ENCODE measurements around the gene TIMM22. TPM values are rescaled to one million over a fixed set of nuclear protein-coding genes. Genes with fewer than 3 reads are reported as not detected.

The TIMM22 gene
- total RNA-seq, 1 donor from 2014 or later: 14.7 TPM

GRCh38 chr17:1050246-1050995 is 53.5 kb downstream of the TIMM22 start:
- no peak overlapping the region for H3K4me3 Mint-ChIP-seq
- no peaks in the 10 kb centered on the region for H3K27me3 Mint-ChIP-seq
- H3K4me1 Mint-ChIP-seq: no peaks in the 10 kb centered on the region
- no peak overlapping the region for H3K27ac Mint-ChIP-seq
- intact Hi-C loops (cut with micrococcal nuclease): loop anchor here (10.0 kb wide), 1 partner anchor 134 kb away; no protein-coding TSS in a partner anchor
- DNase-seq: no peak
- H3K9me3 Mint-ChIP-seq: no peaks in the 10 kb centered on the region
- H3K36me3 Mint-ChIP-seq (ENCODE audit: low read depth): peaks cover 11% of the 10 kb centered on the region

- Mint-ChIP-seq H3K4me3 (no peak overlapping the region), H3K4me1 (no peaks in the 10 kb centered on the region), H3K9me3 (no peaks in the 10 kb centered on the region), H3K27me3 (no peaks in the 10 kb centered on the region), H3K36me3 (ENCODE audit: low read depth) (peaks cover 9% of the 10 kb centered on the region), H3K27ac (no peak overlapping the region)
- intact Hi-C loops (cut with micrococcal nuclease): loop anchor here (10.0 kb wide), 1 partner anchor 134 kb away; no protein-coding TSS in a partner anchor
- DNase-seq: no peak
Measured at GRCh38 chr17:1050996-1051925, 54.3 kb downstream of the TIMM22 start.

Other genes with a start within 250 kb of the TIMM22 start
- 71.4 and 80.3 TPM in 2 replicates for gene GEMIN4, start 244.9 kb upstream of the TIMM22 start, total RNA-seq
- 82.4 and 83.2 TPM in 2 replicates for gene GLOD4, start 214.8 kb upstream of the TIMM22 start, total RNA-seq
- 32.5 and 33.1 TPM in 2 replicates for gene MRM3, start 214.8 kb upstream of the TIMM22 start, total RNA-seq
- gene NXN, start 17.4 kb upstream of the TIMM22 start, total RNA-seq: 0.14 and 0.28 TPM in 2 replicates
- gene ABR, start 182.9 kb downstream of the TIMM22 start, total RNA-seq: 58.9 and 66.4 TPM in 2 replicates

Data from activated CD4-positive, alpha-beta T cell treated with anti-CD3 and anti-CD28 coated beads, Interleukin-2, amount 10 ng/mL, durations not matched to agents 24 days and 14 days (primary cell).